PC-3 (cell line): ENCODE data around the gene HNRNPLL. TPM values are rescaled to one million over a fixed set of nuclear protein-coding genes. Genes with fewer than 3 reads are reported as not detected.

Source experiments
- ATAC-seq: fragments of 200-7000 bp; cut with Tn5 transposase; 2 replicates; pipeline ENCODE4 v1.9.1; 2020; ENCODE audit warnings: mild to moderate bottlenecking, moderate library complexity
- BruUV-seq: library from RNA; stranded (reverse); fragments of 400-500 nt; replicated peaks from 2 replicates; lab custom pipeline; 2021; lab: Mats Ljungman, UMichigan
- CTCF ChIA-PET: fragments of 300-600 bp; sonication (Branson Sonifier 250); formaldehyde crosslinking; loops from one replicate; lab custom pipeline; 2022; ENCODE audit warnings: antibody characterized with exemption; lab: Charles Lee
- POLR2A ChIA-PET: fragments of 300-600 bp; sonication (Branson Sonifier 250); formaldehyde crosslinking; loops from one replicate; lab custom pipeline; 2022; ENCODE audit warnings: antibody characterized with exemption; ENCODE audit not compliant: unreplicated experiment; lab: Charles Lee
- DNase-seq: peaks from one replicate; pipeline ENCODE4 v3.0.0-alpha.2; 2015
- H2AFZ ChIP-seq: fragments of 300-600 bp; sonication (generic); 2 replicates; pipeline ENCODE4 v1.6.0; 2016; ENCODE audit warnings: antibody characterized with exemption, low read length
- H3F3A ChIP-seq: fragments of 300-600 bp; sonication (generic); one replicate; pipeline ENCODE4 v1.6.0; 2017; ENCODE audit warnings: antibody characterized with exemption, low read length, control low read depth, mild to moderate bottlenecking; ENCODE audit not compliant: unreplicated experiment
- H3K27ac ChIP-seq: fragments of 300-600 bp; sonication (generic); 2 replicates; pipeline ENCODE4 v1.5.1; 2016; ENCODE audit warnings: mild to moderate bottlenecking, low read length
- H3K27me3 ChIP-seq: fragments of 300-600 bp; sonication (generic); 2 replicates; pipeline ENCODE4 v1.6.1; 2016; ENCODE audit warnings: low read length, mixed read lengths
- H3K36me3 ChIP-seq: fragments of 300-600 bp; sonication (generic); 2 replicates; pipeline ENCODE4 v1.6.1; 2016; ENCODE audit warnings: low read depth, mixed run types, low read length, mixed read lengths
- H3K4me1 ChIP-seq: fragments of 300-600 bp; sonication (generic); 2 replicates; pipeline ENCODE4 v1.5.1; 2016; ENCODE audit warnings: low read length; ENCODE audit not compliant: insufficient read depth
- H3K4me2 ChIP-seq: fragments of 300-600 bp; sonication (generic); 2 replicates; pipeline ENCODE4 v1.6.0; 2016; ENCODE audit warnings: low read length
- H3K4me3 ChIP-seq: fragments of 300-600 bp; sonication (generic); 2 replicates; pipeline ENCODE4 v1.5.1; 2016; ENCODE audit warnings: mild to moderate bottlenecking, low read length, mixed read lengths
- H3K79me2 ChIP-seq: fragments of 300-600 bp; sonication (generic); 2 replicates; pipeline ENCODE4 v1.6.1; 2017; ENCODE audit warnings: low read length, mixed read lengths
- H3K9ac ChIP-seq: fragments of 300-600 bp; sonication (generic); 2 replicates; pipeline ENCODE4 v1.6.0; 2016; ENCODE audit warnings: mild to moderate bottlenecking, low read length
- H3K9me2 ChIP-seq: fragments of 300-600 bp; sonication (generic); replicated peaks from 2 replicates; pipeline ENCODE4 v1.6.1; 2016; ENCODE audit warnings: mixed run types, low read length, mixed read lengths
- H3K9me3 ChIP-seq: fragments of 300-600 bp; sonication (generic); 2 replicates; pipeline ENCODE4 v1.6.1; 2016; ENCODE audit warnings: low read length, mixed read lengths
- H4K20me1 ChIP-seq: fragments of 300-600 bp; sonication (generic); 2 replicates; pipeline ENCODE4 v1.6.1; 2016; ENCODE audit warnings: low read length, mixed read lengths
- CTCF ChIP-seq: fragments of 300-600 bp; sonication (generic); conservative IDR thresholded peaks from 2 replicates; pipeline ENCODE4 v1.5.1; 2017; ENCODE audit warnings: antibody characterized with exemption, low read depth, mild to moderate bottlenecking, low read length
- EZH2 ChIP-seq: fragments of 300-600 bp; sonication (generic); IDR thresholded peaks from one replicate; pipeline ENCODE4 v1.6.1; 2017; ENCODE audit warnings: antibody characterized with exemption, mild to moderate bottlenecking, low read length; ENCODE audit not compliant: unreplicated experiment
- EZH2phosphoT487 ChIP-seq: fragments of 300-600 bp; sonication (generic); IDR thresholded peaks from 2 replicates; pipeline ENCODE4 v1.6.1; 2018; ENCODE audit warnings: mild to moderate bottlenecking, antibody characterized with exemption, low read length, borderline replicate concordance
- intact Hi-C: fragments of 100-400 bp; cut with micrococcal nuclease; formaldehyde crosslinking; loops from 2 replicates; pipeline ENCODE4 v1.9.0; 2023
- total RNA-seq: library from RNA; depleted of rRNA; stranded (reverse); fragments of >200 nt; gene quantifications from 2 replicates; pipeline ENCODE4 v1.2.3, GENCODE V29; 2014

Gene HNRNPLL
- total RNA-seq, 1 experiment from 2014 or later, result 30.1 TPM

GRCh38 chr2:38592951-38593350 lies 9.8 kb downstream of the HNRNPLL start:
- H3K4me3 ChIP-seq, result peak overlapping the region; percentile 30; the same call in 1 of the 2 replicates
- H3K4me1 ChIP-seq, result peaks cover 41% of the 10 kb centered on the region
- H3K27ac ChIP-seq, result peak overlapping the region; percentile 87
- peaks cover 18% of the 10 kb centered on the region for H4K20me1 ChIP-seq
- DNase-seq (peak; percentile 92), ATAC-seq (peak; percentile 89)
- POLR2A ChIA-PET, result interaction anchor here (0.6 kb wide), 1 partner anchor 9 kb away, joined by 4 read pairs; no protein-coding TSS in a partner anchor
- peak overlapping the region; percentile 72 for H3K4me2 ChIP-seq
- no peak overlapping the region; the same call in 1 of the 2 replicates for H3K9ac ChIP-seq
- BruUV-seq, result no TSS peak
- H3K9me3 ChIP-seq, result no peaks in the 10 kb centered on the region
- TF ChIP-seq EZH2 (no peak), CTCF (no peak), EZH2phosphoT487 (no peak)
- H3F3A ChIP-seq, result peaks cover 4% of the 10 kb centered on the region
- H3K79me2 ChIP-seq, result peaks cover 84% of the 10 kb centered on the region
- H3K27me3 ChIP-seq, result no peaks in the 10 kb centered on the region
- intact Hi-C loops, result loop anchor here (1.0 to 5.0 kb wide), 3 partner anchors 8 to 56 kb away; no protein-coding TSS in a partner anchor
- H2AFZ ChIP-seq, result no peak overlapping the region
- H3K36me3 ChIP-seq, result no peaks in the 10 kb centered on the region
- CTCF ChIA-PET, result interaction anchor here (1.0 kb wide), 1 partner anchor 11 kb away, joined by 3 read pairs; no protein-coding TSS in a partner anchor
- no peaks in the 10 kb centered on the region for H3K9me2 ChIP-seq

- DNase-seq (peak; percentile 49), ATAC-seq (peak; percentile 32)
- ChIA-PET CTCF (interaction anchor here (0.6 to 1.6 kb wide), 6 partner anchors 9 to 276 kb away, joined by 3 to 9 read pairs (median 4); partner anchors contain the start of gene HNRNPLL), POLR2A (interaction anchor here (0.6 kb wide), 1 partner anchor 11 kb away, joined by 6 read pairs; the partner anchor contains the start of gene HNRNPLL)
- TF ChIP-seq EZH2 (no peak), CTCF (no peak), EZH2phosphoT487 (no peak)
- intact Hi-C loops, result loop anchor here (5.0 kb wide), 1 partner anchor 54 kb away; no protein-coding TSS in a partner anchor
- H2AFZ ChIP-seq, result no peak overlapping the region
- peaks cover 84% of the 10 kb centered on the region for H3K79me2 ChIP-seq
- no peaks in the 10 kb centered on the region for H3K27me3 ChIP-seq
- H3K4me3 ChIP-seq, result no peak overlapping the region
- H3K27ac ChIP-seq, result peak overlapping the region; percentile 63
- no peaks in the 10 kb centered on the region for H3K9me3 ChIP-seq
- BruUV-seq, result no TSS peak
- H3K9ac ChIP-seq, result peak overlapping the region; percentile 3; the same call in 1 of the 2 replicates
- H3F3A ChIP-seq, result peaks cover 4% of the 10 kb centered on the region
- peaks cover 18% of the 10 kb centered on the region for H4K20me1 ChIP-seq
- peaks cover 41% of the 10 kb centered on the region for H3K4me1 ChIP-seq
- H3K4me2 ChIP-seq, result peak overlapping the region; percentile 37
- no peaks in the 10 kb centered on the region for H3K36me3 ChIP-seq
- no peaks in the 10 kb centered on the region for H3K9me2 ChIP-seq
Observed at GRCh38 chr2:38591152-38591551, 11.6 kb downstream of the HNRNPLL start.

- Histone ChIP-seq H3K9me2 (no peaks in the 10 kb centered on the region), H3K4me2 (no peak overlapping the region), H3K79me2 (peaks cover 74% of the 10 kb centered on the region), H3K9me3 (no peaks in the 10 kb centered on the region), H3K9ac (no peak overlapping the region), H3K27ac (no peak overlapping the region), H3K4me1 (peaks cover 41% of the 10 kb centered on the region), H4K20me1 (peaks cover 18% of the 10 kb centered on the region), H2AFZ (no peak overlapping the region), H3K4me3 (no peak overlapping the region), H3F3A (peaks cover 4% of the 10 kb centered on the region), H3K36me3 (peaks cover 3% of the 10 kb centered on the region), H3K27me3 (no peaks in the 10 kb centered on the region)
- intact Hi-C loops, result loop anchor here (5.0 kb wide), 1 partner anchor 53 kb away; no protein-coding TSS in a partner anchor
- ChIA-PET POLR2A (no interaction called here), CTCF (interaction anchor here (1.6 kb wide), 1 partner anchor 8 kb away, joined by 9 read pairs; no protein-coding TSS in a partner anchor)
- TF ChIP-seq CTCF (peak; percentile 56), EZH2phosphoT487 (no peak)
- ATAC-seq, result no peak
- no TSS peak for BruUV-seq
- DNase-seq, result peak; percentile 25
Observed at GRCh38 chr2:38590053-38590452, 12.7 kb downstream of the HNRNPLL start.
